ENCODE measurements around the gene MYO3B. TPM values are rescaled to one million over a fixed set of nuclear protein-coding genes. Genes with fewer than 3 reads are reported as not detected.

The MYO3B gene
- total RNA-seq, 1 experiment from 2014 or later: 0.09 TPM

GRCh38 chr2:170226216-170226615, 48.3 kb downstream of the MYO3B start:
- Histone ChIP-seq H3K4me3 (ENCODE audit: low read depth, low read length) (no peak overlapping the region), H3K27me3 (replicated peaks; ENCODE audit: control insufficient read depth, insufficient read depth, low read length) (no peaks in the 10 kb centered on the region), H3K36me3 (ENCODE audit: control insufficient read depth, insufficient read depth, low read length) (no peaks in the 10 kb centered on the region), H3K9me3 (no peaks in the 10 kb centered on the region), H3K4me1 (no peaks in the 10 kb centered on the region)
- TF ChIP-seq CTCF (IDR thresholded peaks at IDR 0.05; ENCODE audit: insufficient read depth in 1 of 2, low read depth in 1 of 2, low read length in 1 of 2, severe bottlenecking in 1 of 2, unreplicated experiment in 1 of 2): no peak
- no peak for DNase-seq
- BruUV-seq (replicated peaks): no TSS peak
- Mint-ChIP-seq H3K4me1 (ENCODE audit: low read depth, unreplicated experiment) (no peaks in the 10 kb centered on the region), H3K4me3 (ENCODE audit: unreplicated experiment) (no peak overlapping the region), H3K27ac (ENCODE audit: unreplicated experiment) (no peak overlapping the region), H3K36me3 (ENCODE audit: insufficient read depth, unreplicated experiment) (no peaks in the 10 kb centered on the region), H3K27me3 (ENCODE audit: insufficient read depth, unreplicated experiment) (no peaks in the 10 kb centered on the region), H3K9me3 (ENCODE audit: unreplicated experiment) (no peaks in the 10 kb centered on the region)
- ChIA-PET CTCF (no interaction called here), POLR2A (no interaction called here)
- intact Hi-C loops (cut with micrococcal nuclease; ENCODE audit: unreplicated experiment): no loop called here

GRCh38 chr2:170227507-170227947, 49.6 kb downstream of the MYO3B start:
- no peak overlapping the region for H3K4me3 Mint-ChIP-seq (ENCODE audit: unreplicated experiment)
- POLR2A ChIA-PET: no interaction called here
- Histone ChIP-seq H3K36me3 (ENCODE audit: control insufficient read depth, insufficient read depth, low read length) (no peaks in the 10 kb centered on the region), H3K4me3 (ENCODE audit: low read depth, low read length) (no peak overlapping the region), H3K27me3 (replicated peaks; ENCODE audit: control insufficient read depth, insufficient read depth, low read length) (no peaks in the 10 kb centered on the region), H3K9me3 (no peaks in the 10 kb centered on the region), H3K4me1 (no peaks in the 10 kb centered on the region)
- no peaks in the 10 kb centered on the region for H3K27me3 Mint-ChIP-seq (ENCODE audit: insufficient read depth, unreplicated experiment)
- TF ChIP-seq CTCF (IDR thresholded peaks at IDR 0.05; ENCODE audit: insufficient read depth in 1 of 2, low read depth in 1 of 2, low read length in 1 of 2, severe bottlenecking in 1 of 2, unreplicated experiment in 1 of 2): no peak
- no peaks in the 10 kb centered on the region for H3K4me1 Mint-ChIP-seq (ENCODE audit: low read depth, unreplicated experiment)
- no peak for DNase-seq
- H3K9me3 Mint-ChIP-seq (ENCODE audit: unreplicated experiment): no peaks in the 10 kb centered on the region
- BruUV-seq (replicated peaks): no TSS peak
- H3K27ac Mint-ChIP-seq (ENCODE audit: unreplicated experiment): no peak overlapping the region
- intact Hi-C loops (cut with micrococcal nuclease; ENCODE audit: unreplicated experiment): no loop called here
- CTCF ChIA-PET: no interaction called here
- no peaks in the 10 kb centered on the region for H3K36me3 Mint-ChIP-seq (ENCODE audit: insufficient read depth, unreplicated experiment)

GRCh38 chr2:170227951-170228350, 50.0 kb downstream of the MYO3B start:
- no peak for DNase-seq
- BruUV-seq (replicated peaks): no TSS peak
- Histone ChIP-seq H3K9me3 (no peaks in the 10 kb centered on the region), H3K4me3 (ENCODE audit: low read depth, low read length) (no peak overlapping the region), H3K4me1 (no peaks in the 10 kb centered on the region), H3K36me3 (ENCODE audit: control insufficient read depth, insufficient read depth, low read length) (no peaks in the 10 kb centered on the region), H3K27me3 (replicated peaks; ENCODE audit: control insufficient read depth, insufficient read depth, low read length) (no peaks in the 10 kb centered on the region)
- no peaks in the 10 kb centered on the region for H3K4me1 Mint-ChIP-seq (ENCODE audit: low read depth, unreplicated experiment)
- H3K4me3 Mint-ChIP-seq (ENCODE audit: unreplicated experiment): no peak overlapping the region
- H3K36me3 Mint-ChIP-seq (ENCODE audit: insufficient read depth, unreplicated experiment): no peaks in the 10 kb centered on the region
- no peaks in the 10 kb centered on the region for H3K9me3 Mint-ChIP-seq (ENCODE audit: unreplicated experiment)
- TF ChIP-seq CTCF (IDR thresholded peaks at IDR 0.05; ENCODE audit: insufficient read depth in 1 of 2, low read depth in 1 of 2, low read length in 1 of 2, severe bottlenecking in 1 of 2, unreplicated experiment in 1 of 2): no peak
- CTCF ChIA-PET: no interaction called here
- H3K27ac Mint-ChIP-seq (ENCODE audit: unreplicated experiment): no peak overlapping the region
- intact Hi-C loops (cut with micrococcal nuclease; ENCODE audit: unreplicated experiment): no loop called here
- POLR2A ChIA-PET: no interaction called here
- H3K27me3 Mint-ChIP-seq (ENCODE audit: insufficient read depth, unreplicated experiment): no peaks in the 10 kb centered on the region

Measured in Caco-2 (cell line).